IPS-20b (cell line): Measurements from ENCODE around the gene RAB42.
"Not testable (repeated sequence)": the region's sequence is repeated elsewhere in the genome, so short reads cannot be mapped to it uniquely, and the experiment has no call there.

Source experiments
- H3K27ac ChIP-seq: one replicate; pipeline ENCODE4 v1.5.1; 2013; ENCODE audit warnings: low read length
- H3K27me3 ChIP-seq: 2 replicates; pipeline ENCODE4 v1.6.1; 2013; ENCODE audit warnings: mild to moderate bottlenecking, low read length, inconsistent platforms; ENCODE audit not compliant: insufficient read depth
- H3K36me3 ChIP-seq: 2 replicates; pipeline ENCODE4 v1.6.1; 2013; ENCODE audit warnings: low read depth, mild to moderate bottlenecking, inconsistent platforms, low read length, moderate library complexity; ENCODE audit not compliant: insufficient read depth
- H3K4me1 ChIP-seq: 2 replicates; pipeline ENCODE4 v1.6.1; 2013; ENCODE audit warnings: mild to moderate bottlenecking, control low read depth, inconsistent platforms, low read length, moderate library complexity; ENCODE audit not compliant: insufficient read depth
- H3K4me3 ChIP-seq: 2 replicates; pipeline ENCODE4 v1.5.1; 2013; ENCODE audit warnings: mild to moderate bottlenecking, low read length, inconsistent platforms
- H3K9ac ChIP-seq: 2 replicates; pipeline ENCODE4 v1.6.1; 2013; ENCODE audit warnings: low read depth, mild to moderate bottlenecking, inconsistent platforms, low read length, moderate library complexity
- H3K9me3 ChIP-seq: 2 replicates; pipeline ENCODE4 v1.6.1; 2013; ENCODE audit warnings: mild to moderate bottlenecking, low read depth, low read length, inconsistent platforms; ENCODE audit not compliant: insufficient read depth

The RAB42 gene

GRCh38 chr1:28591708-28592320, at the start of gene RAB42:
Gene RAB42, plus strand, starts transcription at chr1:28592265. Its CDS starts 247 bp downstream, at chr1:28592512.
- H3K4me3 ChIP-seq: peak within 1 kb of the TSS; percentile 84
- H3K9ac ChIP-seq: peak within 1 kb of the TSS; percentile 77; the same call in 1 of the 2 replicates
- no peaks in the 10 kb centered on the region for H3K9me3 ChIP-seq
- H3K27ac ChIP-seq: no peak within 1 kb of the TSS
- peaks cover 19% of the 10 kb centered on the region for H3K27me3 ChIP-seq
- no peaks in the 10 kb centered on the region for H3K36me3 ChIP-seq
- peaks cover 17% of the 10 kb centered on the region for H3K4me1 ChIP-seq

- Histone ChIP-seq H3K9me3 (no peaks in the 10 kb centered on the region), H3K36me3 (no peaks in the 10 kb centered on the region), H3K9ac (no peak overlapping the region), H3K27me3 (no peaks in the 10 kb centered on the region), H3K4me1 (no peaks in the 10 kb centered on the region), H3K4me3 (no peak overlapping the region), H3K27ac (no peak overlapping the region)
These were observed 46.8 kb upstream of the RAB42 start for GRCh38 chr1:28545246-28545628.

- no peaks in the 10 kb centered on the region for H3K9me3 ChIP-seq
- H3K27me3 ChIP-seq: no peaks in the 10 kb centered on the region
- H3K4me1 ChIP-seq: no peaks in the 10 kb centered on the region
- no peak overlapping the region for H3K27ac ChIP-seq
- no peak overlapping the region for H3K4me3 ChIP-seq
- no peak overlapping the region for H3K9ac ChIP-seq
- H3K36me3 ChIP-seq: no peaks in the 10 kb centered on the region
These were observed 43.7 kb upstream of the RAB42 start for GRCh38 chr1:28548318-28548717.

- H3K27ac ChIP-seq: no peak overlapping the region
These were observed 40.7 kb upstream of the RAB42 start for GRCh38 chr1:28551381-28551780.

GRCh38 chr1:28552758-28553663, 39.1 kb upstream of the RAB42 start, which contains the start of gene TRNAU1AP:
Gene TRNAU1AP, plus strand, starts transcription at chr1:28553085. Its CDS starts 26 bp downstream, at chr1:28553111.
- H3K4me3 ChIP-seq: peak within 1 kb of the TSS; percentile 97
- peak within 1 kb of the TSS; percentile 91 for H3K9ac ChIP-seq
- peak within 1 kb of the TSS; percentile 83 for H3K27ac ChIP-seq
- H3K36me3 ChIP-seq: peaks cover 28% of the 10 kb centered on the region
- no peaks in the 10 kb centered on the region for H3K27me3 ChIP-seq
- H3K4me1 ChIP-seq: no peaks in the 10 kb centered on the region
- H3K9me3 ChIP-seq: no peaks in the 10 kb centered on the region

More at GRCh38 chr1:28551381-28551780, 40.7 kb upstream of the RAB42 start:
- H3K9me3 ChIP-seq: no peaks in the 10 kb centered on the region
- H3K36me3 ChIP-seq: peaks cover 17% of the 10 kb centered on the region; the same call in 1 of the 2 replicates
- H3K9ac ChIP-seq: no peak overlapping the region
- no peaks in the 10 kb centered on the region for H3K4me1 ChIP-seq
- H3K4me3 ChIP-seq: no peak overlapping the region
- no peaks in the 10 kb centered on the region for H3K27me3 ChIP-seq

- Histone ChIP-seq H3K9me3 (no peaks in the 10 kb centered on the region), H3K4me1 (no peaks in the 10 kb centered on the region), H3K4me3 (no peak overlapping the region), H3K36me3 (peaks cover 73% of the 10 kb centered on the region), H3K9ac (no peak overlapping the region), H3K27ac (no peak overlapping the region), H3K27me3 (no peaks in the 10 kb centered on the region)
These were observed 31.2 kb upstream of the RAB42 start for GRCh38 chr1:28560886-28561285.

GRCh38 chr1:28564310-28564709, 27.8 kb upstream of the RAB42 start:
- Histone ChIP-seq H3K36me3 (peaks cover 82% of the 10 kb centered on the region), H3K9ac (no peak overlapping the region), H3K27ac (no peak overlapping the region)

GRCh38 chr1:28565040-28565439, 27.0 kb upstream of the RAB42 start:
- Histone ChIP-seq H3K9me3 (no peaks in the 10 kb centered on the region), H3K27ac (no peak overlapping the region), H3K4me3 (no peak overlapping the region), H3K4me1 (no peaks in the 10 kb centered on the region), H3K36me3 (peaks cover 76% of the 10 kb centered on the region), H3K27me3 (no peaks in the 10 kb centered on the region), H3K9ac (no peak overlapping the region)

More at GRCh38 chr1:28564310-28564709, 27.8 kb upstream of the RAB42 start:
- H3K4me3 ChIP-seq: no peak overlapping the region
- no peaks in the 10 kb centered on the region for H3K27me3 ChIP-seq
- no peaks in the 10 kb centered on the region for H3K4me1 ChIP-seq
- H3K9me3 ChIP-seq: no peaks in the 10 kb centered on the region

- H3K36me3 ChIP-seq: peaks cover 76% of the 10 kb centered on the region
These were observed 26.3 kb upstream of the RAB42 start for GRCh38 chr1:28565726-28566125.

GRCh38 chr1:28566931-28567330, 25.1 kb upstream of the RAB42 start:
- Histone ChIP-seq H3K27ac (no peak overlapping the region), H3K4me3 (no peak overlapping the region), H3K4me1 (no peaks in the 10 kb centered on the region), H3K9ac (no peak overlapping the region), H3K36me3 (peaks cover 76% of the 10 kb centered on the region), H3K27me3 (no peaks in the 10 kb centered on the region), H3K9me3 (no peaks in the 10 kb centered on the region)

More at GRCh38 chr1:28565726-28566125, 26.3 kb upstream of the RAB42 start:
- H3K4me3 ChIP-seq: no peak overlapping the region
- H3K4me1 ChIP-seq: no peaks in the 10 kb centered on the region
- H3K27me3 ChIP-seq: no peaks in the 10 kb centered on the region
- H3K9me3 ChIP-seq: no peaks in the 10 kb centered on the region
- no peak overlapping the region for H3K27ac ChIP-seq
- H3K9ac ChIP-seq: no peak overlapping the region

GRCh38 chr1:28571911-28572310, 20.2 kb upstream of the RAB42 start:
- Histone ChIP-seq H3K9ac (no peak overlapping the region), H3K9me3 (no peaks in the 10 kb centered on the region), H3K4me3 (no peak overlapping the region), H3K36me3 (peaks cover 66% of the 10 kb centered on the region), H3K27ac (no peak overlapping the region), H3K4me1 (no peaks in the 10 kb centered on the region), H3K27me3 (no peaks in the 10 kb centered on the region)

- not testable (repeated sequence) for H3K27ac ChIP-seq, H3K9me3 ChIP-seq, H3K27me3 ChIP-seq, H3K9ac ChIP-seq, H3K4me1 ChIP-seq, H3K4me3 ChIP-seq
- peaks cover 66% of the 10 kb centered on the region for H3K36me3 ChIP-seq
These were observed 19.2 kb upstream of the RAB42 start for GRCh38 chr1:28572891-28573290.
